Neural cell (in vitro differentiated cells): ENCODE results near the gene PML.

Source experiments
- CTCF ChIP-seq: fragments of 450-650 bp; IDR thresholded peaks from 2 replicates; pipeline ENCODE4 v1.5.1; 2014; ENCODE audit warnings: antibody characterized with exemption, mild to moderate bottlenecking, moderate library complexity; ENCODE audit not compliant: poor library complexity, severe bottlenecking
- EP300 ChIP-seq: fragments of 450-650 bp; conservative IDR thresholded peaks from 2 replicates; pipeline ENCODE4 v1.6.1; 2014; ENCODE audit warnings: antibody characterized with exemption, mild to moderate bottlenecking, moderate library complexity; ENCODE audit not compliant: poor library complexity, severe bottlenecking
- EZH2 ChIP-seq: fragments of 200-600, 300-800 bp; shearing (Covaris generic), sonication (generic); IDR thresholded peaks from 2 replicates; pipeline ENCODE4 v1.6.1; 2014; ENCODE audit warnings: antibody characterized with exemption, low read length, borderline replicate concordance, mild to moderate bottlenecking; ENCODE audit not compliant: insufficient read depth, poor library complexity, severe bottlenecking
- POLR2AphosphoS5 ChIP-seq: IDR thresholded peaks from 2 replicates; pipeline ENCODE4 v1.6.1; 2012
- RAD21 ChIP-seq: fragments of 450-650 bp; conservative IDR thresholded peaks from 2 replicates; pipeline ENCODE4 v1.6.1; 2014; ENCODE audit warnings: antibody characterized with exemption, mild to moderate bottlenecking, moderate library complexity
- TAF1 ChIP-seq: IDR thresholded peaks from 2 replicates; pipeline ENCODE4 v1.6.1; 2012; ENCODE audit warnings: low read depth

DNA sequence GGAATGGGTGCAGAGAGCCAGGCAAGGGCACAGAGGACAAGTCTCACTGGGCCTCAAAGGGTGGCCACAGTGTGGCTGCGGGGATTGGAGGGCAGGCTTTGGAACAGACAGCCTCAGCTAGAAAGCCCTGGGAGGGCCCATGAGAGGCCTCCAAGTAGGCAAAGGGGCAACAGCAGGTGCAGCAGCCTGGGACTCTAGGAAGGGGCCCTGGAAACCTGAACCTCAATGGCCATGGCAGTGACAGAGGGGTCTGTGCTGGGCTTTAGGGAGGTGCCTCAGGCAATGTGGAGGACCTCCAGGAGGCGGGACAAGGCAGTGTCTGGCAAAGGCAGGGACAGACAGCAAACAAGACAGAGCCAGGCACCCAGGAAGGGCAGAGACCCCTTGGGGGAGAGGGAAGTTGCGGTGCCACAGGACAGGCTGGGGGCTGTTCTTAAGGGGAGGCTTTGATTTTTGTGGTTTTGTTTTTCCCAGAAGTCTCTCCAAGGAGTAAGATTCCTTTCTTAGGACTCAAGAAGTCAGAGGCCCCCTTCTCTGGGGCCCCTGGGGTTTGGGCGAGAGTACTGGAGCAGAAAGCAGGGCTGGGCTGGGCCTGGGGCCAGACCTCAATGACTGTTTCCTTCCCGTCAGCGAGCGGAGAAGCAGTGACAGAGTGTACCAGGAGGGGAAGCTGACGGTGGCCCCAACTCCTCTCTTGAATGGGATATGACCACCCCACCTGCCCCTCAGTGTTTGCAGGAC is 12.1 kb upstream of the PML start:
- TF ChIP-seq EZH2, result no peak
- TF ChIP-seq TAF1, result no peak
- TF ChIP-seq RAD21, result no peak
- no peak for TF ChIP-seq CTCF
- TF ChIP-seq EP300, result no peak
- TF ChIP-seq POLR2AphosphoS5, result no peak
